ENCODE results near the gene RNF144B. TPM values are rescaled to one million over a fixed set of nuclear protein-coding genes. Genes with fewer than 3 reads are reported as not detected.
"Not testable (repeated sequence)": the region's sequence is repeated elsewhere in the genome, so short reads cannot be mapped to it uniquely, and the experiment has no call there.

The RNF144B gene
- polyA plus RNA-seq, 4 donors: 15.7 to 20.5 (median 17.9) TPM

- no peak for DNase-seq (ENCODE audit: low read depth in 4 of 4, low spot score in 3 of 4)
These were observed 18.7 kb upstream of the RNF144B start for GRCh38 chr6:18368277-18369105.

GRCh38 chr6:18371010-18371409, 16.1 kb upstream of the RNF144B start:
- no peak for DNase-seq (ENCODE audit: low read depth in 4 of 4, low spot score in 3 of 4)

- no peak for DNase-seq (ENCODE audit: low read depth in 4 of 4, low spot score in 3 of 4)
These were observed 15.5 kb upstream of the RNF144B start for GRCh38 chr6:18371656-18372055.

- DNase-seq (ENCODE audit: low read depth in 4 of 4, low spot score in 3 of 4): no peak
These were observed 6.9 kb upstream of the RNF144B start for GRCh38 chr6:18380158-18380836.

- no peak for DNase-seq (ENCODE audit: low read depth in 4 of 4, low spot score in 3 of 4)
These were observed 6.3 kb upstream of the RNF144B start for GRCh38 chr6:18380851-18381250.

GRCh38 chr6:18383441-18383840, 3.7 kb upstream of the RNF144B start:
- DNase-seq (ENCODE audit: low read depth in 4 of 4, low spot score in 3 of 4): no peak

- no peak for DNase-seq (ENCODE audit: low read depth in 4 of 4, low spot score in 3 of 4)
These were observed 2.5 kb upstream of the RNF144B start for GRCh38 chr6:18384621-18385020.

GRCh38 chr6:18386298-18386976, 713 bp upstream of the RNF144B start:
- no peak for DNase-seq (ENCODE audit: low read depth in 4 of 4, low spot score in 3 of 4)

- DNase-seq (ENCODE audit: low read depth in 4 of 4, low spot score in 3 of 4): no peak
These were observed 1.1 kb downstream of the RNF144B start for GRCh38 chr6:18388271-18388670.

GRCh38 chr6:18388942-18389341, 1.8 kb downstream of the RNF144B start:
- no peak for DNase-seq (ENCODE audit: low read depth in 4 of 4, low spot score in 3 of 4)

GRCh38 chr6:18389479-18389878, 2.3 kb downstream of the RNF144B start:
- no peak for DNase-seq (ENCODE audit: low read depth in 4 of 4, low spot score in 3 of 4)

- no peak for DNase-seq (ENCODE audit: low read depth in 4 of 4, low spot score in 3 of 4)
These were observed 3.3 kb downstream of the RNF144B start for GRCh38 chr6:18390476-18390875.

GRCh38 chr6:18391023-18391422, 3.9 kb downstream of the RNF144B start:
- no peak for DNase-seq (ENCODE audit: low read depth in 4 of 4, low spot score in 3 of 4)

GRCh38 chr6:18392346-18392877, 5.3 kb downstream of the RNF144B start:
- no peak for DNase-seq (ENCODE audit: low read depth in 4 of 4, low spot score in 3 of 4)

- DNase-seq (ENCODE audit: low read depth in 4 of 4, low spot score in 3 of 4): no peak
These were observed 6.5 kb downstream of the RNF144B start for GRCh38 chr6:18393698-18394097.

GRCh38 chr6:18395177-18395855, 8.2 kb downstream of the RNF144B start:
- DNase-seq (ENCODE audit: low read depth in 4 of 4, low spot score in 3 of 4): no peak

GRCh38 chr6:18395856-18396197, 8.7 kb downstream of the RNF144B start:
- no peak for DNase-seq (ENCODE audit: low read depth in 4 of 4, low spot score in 3 of 4)

- no peak for DNase-seq (ENCODE audit: low read depth in 4 of 4, low spot score in 3 of 4)
These were observed 10.6 kb downstream of the RNF144B start for GRCh38 chr6:18397701-18398100.

GRCh38 chr6:18398225-18398624, 11.1 kb downstream of the RNF144B start:
- DNase-seq (ENCODE audit: low read depth in 4 of 4, low spot score in 3 of 4): not testable (repeated sequence)

- no peak for DNase-seq (ENCODE audit: low read depth in 4 of 4, low spot score in 3 of 4)
These were observed 13.8 kb downstream of the RNF144B start for GRCh38 chr6:18400831-18401446.
